OCI-M1 (cell line): ENCODE results near the gene FSCN2.
"Not testable (repeated sequence)": the region's sequence is repeated elsewhere in the genome, so short reads cannot be mapped to it uniquely, and the experiment has no call there.

Experiments
- DNase-seq: peaks from one replicate; lab custom pipeline; 2025; lab: John Stamatoyannopoulos, UW

Gene FSCN2

DNA sequence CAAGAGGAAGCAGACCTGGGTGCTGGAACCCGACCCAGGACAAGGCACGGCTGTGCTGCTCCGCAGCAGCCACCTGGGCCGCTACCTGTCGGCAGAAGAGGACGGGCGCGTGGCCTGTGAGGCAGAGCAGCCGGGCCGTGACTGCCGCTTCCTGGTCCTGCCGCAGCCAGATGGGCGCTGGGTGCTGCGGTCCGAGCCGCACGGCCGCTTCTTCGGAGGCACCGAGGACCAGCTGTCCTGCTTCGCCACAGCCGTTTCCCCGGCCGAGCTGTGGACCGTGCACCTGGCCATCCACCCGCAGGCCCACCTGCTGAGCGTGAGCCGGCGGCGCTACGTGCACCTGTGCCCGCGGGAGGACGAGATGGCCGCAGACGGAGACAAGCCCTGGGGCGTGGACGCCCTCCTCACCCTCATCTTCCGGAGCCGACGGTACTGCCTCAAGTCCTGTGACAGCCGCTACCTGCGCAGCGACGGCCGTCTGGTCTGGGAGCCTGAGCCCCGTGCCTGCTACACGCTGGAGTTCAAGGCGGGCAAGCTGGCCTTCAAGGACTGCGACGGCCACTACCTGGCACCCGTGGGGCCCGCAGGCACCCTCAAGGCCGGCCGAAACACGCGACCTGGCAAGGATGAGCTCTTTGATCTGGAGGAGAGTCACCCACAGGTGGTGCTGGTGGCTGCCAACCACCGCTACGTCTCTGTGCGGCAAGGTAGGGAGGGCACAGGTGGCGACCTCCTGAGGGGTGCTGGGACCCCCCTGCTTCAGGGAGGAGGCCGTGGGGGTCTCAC lies 667 bp downstream of the FSCN2 start:
- DNase-seq = no peak

DNA sequence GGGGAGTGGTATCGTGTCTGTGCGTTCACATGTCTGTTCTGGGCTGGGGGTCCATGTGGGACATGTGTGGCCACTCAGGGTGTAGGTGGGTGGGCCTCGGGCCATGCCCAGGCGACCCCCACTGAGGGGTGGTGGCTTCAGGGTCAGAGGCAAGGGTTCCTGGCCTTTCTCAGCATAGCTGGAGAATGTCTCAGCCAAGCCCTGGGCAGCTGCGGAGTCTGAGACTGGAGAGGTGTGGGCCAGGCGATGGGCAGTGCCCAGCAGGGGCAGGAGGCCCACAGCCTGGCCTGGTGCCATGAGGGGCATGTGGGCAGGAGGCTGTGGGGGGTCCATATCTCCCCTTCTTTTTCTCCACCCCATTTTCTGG lies 1.2 kb downstream of the FSCN2 start:
- no peak for DNase-seq

DNA sequence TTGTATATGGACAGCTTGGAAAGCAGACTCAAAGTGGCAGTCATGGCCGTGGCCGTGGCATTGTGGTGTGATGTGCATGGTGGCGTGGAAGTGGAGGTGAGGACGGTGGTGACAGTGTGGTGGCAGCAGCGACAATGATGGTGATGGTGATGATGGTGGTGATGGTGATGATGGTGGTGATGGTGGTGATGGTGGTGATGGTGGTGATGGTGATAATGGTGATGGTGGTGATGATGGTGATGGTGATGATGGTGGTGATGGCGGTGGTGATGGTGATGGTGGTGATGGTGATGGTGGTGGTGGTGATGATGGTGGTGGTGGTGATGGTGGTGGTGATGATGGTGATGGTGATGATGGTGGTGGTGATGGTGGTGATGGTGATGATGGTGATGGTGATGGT lies 2.8 kb downstream of the FSCN2 start:
- DNase-seq = not testable (repeated sequence)

DNA sequence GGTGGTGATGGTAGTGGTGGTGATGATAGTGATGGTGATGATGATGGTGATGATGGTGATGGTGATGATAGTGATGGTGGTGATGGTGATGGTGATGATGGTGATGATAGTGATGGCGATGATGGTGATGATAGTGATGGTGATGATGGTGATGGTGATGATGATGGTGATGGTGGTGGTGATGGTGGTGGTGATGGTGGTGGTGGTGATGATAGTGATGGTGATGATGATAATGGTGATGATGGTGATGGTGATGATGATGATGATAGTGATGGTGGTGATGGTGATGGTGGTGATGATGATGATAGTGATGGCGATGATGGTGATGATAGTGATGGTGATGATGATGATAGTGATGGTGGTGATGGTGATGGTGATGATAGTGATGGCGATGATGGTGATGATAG lies 3.8 kb downstream of the FSCN2 start:
- not testable (repeated sequence) for DNase-seq

DNA sequence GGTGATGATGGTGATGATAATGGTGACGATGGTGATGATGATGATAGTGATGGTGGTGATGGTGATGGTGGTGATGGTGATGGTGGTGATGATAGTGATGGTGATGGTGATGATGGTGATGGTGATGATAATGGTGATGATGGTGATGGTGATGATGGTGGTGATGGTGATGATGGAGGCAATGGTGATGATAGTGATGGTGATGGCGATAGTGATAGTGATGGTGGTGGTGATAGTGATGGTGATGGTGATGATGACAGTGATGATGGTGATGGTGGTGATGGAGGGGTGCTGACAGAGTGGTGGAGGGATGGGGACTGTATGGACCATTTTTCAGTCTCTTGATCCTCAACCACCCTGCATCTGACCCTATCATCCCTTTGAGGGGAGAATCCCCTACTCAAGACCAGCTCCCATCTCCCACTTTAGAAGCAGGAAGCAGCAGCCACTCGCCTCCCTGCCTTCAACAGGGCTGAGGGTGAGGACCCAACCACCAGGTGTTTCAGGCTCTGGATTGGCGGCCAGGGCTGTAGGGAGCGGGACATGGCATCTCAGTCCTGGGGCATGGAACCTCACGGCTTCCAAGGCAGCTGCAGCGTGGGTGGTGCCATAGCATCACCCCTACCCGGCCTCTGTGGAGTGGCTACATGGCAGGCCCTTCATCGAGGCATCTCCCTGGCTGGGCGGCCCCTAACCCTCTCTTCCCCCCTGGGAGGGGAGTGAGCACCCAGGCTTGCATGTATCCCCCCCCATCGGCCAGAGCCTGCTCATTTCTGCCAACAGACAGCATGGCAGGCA lies 4.5 kb downstream of the FSCN2 start:
- DNase-seq = no peak

DNA sequence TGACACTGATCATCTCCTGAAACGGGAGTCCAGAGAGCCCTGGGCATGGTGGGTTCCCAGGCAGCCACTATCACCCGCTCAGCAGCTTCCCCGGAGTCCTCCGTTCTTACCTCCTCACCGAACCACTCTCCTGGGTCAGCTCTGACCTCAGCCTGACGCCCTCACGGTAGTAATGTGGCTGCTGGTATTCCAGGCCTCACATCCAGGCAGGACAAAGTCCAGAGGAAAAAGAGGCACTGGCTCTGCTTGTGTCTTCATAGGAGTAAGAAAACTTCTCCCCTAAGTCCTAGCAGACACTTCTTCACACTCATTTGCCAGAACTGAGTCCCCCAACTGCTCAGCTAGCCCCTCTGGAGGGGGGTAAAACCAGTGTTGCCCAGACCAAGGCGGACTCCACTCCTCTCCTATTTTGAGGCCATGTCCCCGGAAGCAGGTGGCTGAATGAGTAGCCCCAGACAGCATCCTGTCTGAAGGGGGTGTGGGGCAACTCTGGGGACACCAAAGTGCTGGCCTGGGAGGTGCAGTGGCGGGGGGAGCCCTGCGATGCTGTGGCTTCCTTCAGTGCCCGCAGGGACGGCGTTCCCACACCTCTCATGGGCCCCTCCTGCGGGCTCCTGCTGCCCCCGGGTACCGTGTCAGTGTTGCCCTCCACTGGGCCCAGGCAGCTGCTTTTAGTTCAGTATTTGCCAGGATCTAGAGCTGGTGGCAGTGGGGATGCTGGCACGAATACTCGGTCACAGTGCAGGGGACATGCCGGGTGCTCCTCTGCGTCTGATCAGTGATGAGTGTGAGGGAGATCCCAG lies 5.4 kb downstream of the FSCN2 start:
- DNase-seq = no peak

DNA sequence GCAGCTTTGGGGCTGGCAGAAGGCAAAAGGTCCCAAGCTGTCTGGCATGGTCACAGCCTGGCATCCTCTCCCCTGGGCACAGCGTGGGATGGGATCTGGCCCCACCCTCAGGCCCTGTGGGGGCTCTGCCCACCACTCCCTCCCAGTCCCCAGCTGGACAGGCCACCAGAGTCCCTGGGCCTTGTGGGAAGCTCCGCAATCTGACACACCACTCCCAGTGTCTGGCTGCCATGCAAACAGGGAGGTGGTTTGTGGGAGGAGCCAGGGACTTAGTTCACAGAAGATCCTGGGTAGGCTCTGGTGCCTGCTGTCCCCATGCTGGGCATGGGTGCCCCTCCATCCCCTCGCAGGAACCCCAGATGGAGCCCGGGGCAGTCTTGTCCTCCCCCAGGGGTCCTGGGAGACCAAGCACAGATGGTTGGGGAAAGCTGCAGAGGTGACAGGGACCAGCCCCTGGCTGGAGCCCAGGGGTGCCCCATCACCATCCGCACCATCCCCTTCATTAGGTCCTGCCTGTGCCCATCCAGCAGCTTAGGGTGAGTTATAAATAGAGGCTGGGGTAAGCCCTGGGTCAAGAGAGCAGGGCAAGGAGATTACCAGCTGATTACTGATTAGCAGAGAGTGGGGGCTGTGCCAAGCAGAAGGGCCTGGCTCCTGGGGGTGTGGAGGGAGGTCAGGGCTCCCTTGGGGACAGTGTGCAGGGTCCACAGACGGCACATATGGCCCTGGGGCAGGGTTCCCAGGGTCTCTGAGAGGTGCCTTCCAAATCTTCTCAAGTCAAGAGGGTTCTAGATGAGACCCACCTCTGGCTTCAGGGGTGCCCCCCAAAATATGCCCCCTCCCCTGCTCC lies 6.2 kb downstream of the FSCN2 start:
- no peak for DNase-seq

DNA sequence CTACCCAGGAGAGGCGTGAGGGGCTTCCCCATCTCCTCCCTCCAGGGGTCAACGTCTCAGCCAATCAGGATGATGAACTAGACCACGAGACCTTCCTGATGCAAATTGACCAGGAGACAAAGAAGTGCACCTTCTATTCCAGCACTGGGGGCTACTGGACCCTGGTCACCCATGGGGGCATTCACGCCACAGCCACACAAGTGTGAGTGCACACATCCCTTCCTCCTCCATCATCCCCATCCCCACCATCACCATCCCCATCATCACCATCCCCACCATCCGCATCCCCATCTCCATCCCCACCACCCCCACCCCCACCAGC lies 6.8 kb downstream of the FSCN2 start:
- DNase-seq = no peak

DNA sequence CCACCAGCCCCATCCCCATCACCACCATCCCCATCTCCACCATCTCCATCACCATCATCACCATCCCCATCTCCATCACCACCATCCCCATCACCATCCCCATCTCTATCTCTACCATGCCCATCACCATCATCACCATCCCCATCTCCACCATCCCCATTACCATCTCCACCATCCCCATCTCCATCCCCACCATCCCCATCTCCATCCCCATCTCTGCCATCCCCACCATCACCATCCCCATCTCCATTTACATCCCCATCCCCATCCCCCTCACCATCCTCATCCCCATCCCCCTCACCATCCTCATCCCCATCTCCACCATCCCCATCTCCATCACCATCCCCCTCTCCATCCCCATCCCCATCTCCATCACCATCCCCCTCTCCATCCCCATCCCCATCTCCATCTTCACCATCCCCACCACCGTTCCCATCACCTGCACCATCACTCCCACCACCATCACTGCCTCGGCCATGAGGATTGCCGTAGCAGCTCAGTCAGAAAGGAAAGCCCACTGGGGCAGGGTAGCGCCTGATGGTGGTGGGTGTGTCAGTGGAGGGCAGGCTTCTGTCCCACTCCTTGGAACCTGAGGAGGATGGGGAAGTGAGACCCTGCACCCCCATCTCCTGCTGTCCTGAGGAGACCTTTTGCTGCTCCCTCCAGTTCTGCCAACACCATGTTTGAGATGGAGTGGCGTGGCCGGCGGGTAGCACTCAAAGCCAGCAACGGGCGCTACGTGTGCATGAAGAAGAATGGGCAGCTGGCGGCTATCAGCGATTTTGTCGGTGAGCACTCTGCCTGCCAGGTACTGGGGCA lies 7.5 kb downstream of the FSCN2 start:
- DNase-seq = no peak

DNA sequence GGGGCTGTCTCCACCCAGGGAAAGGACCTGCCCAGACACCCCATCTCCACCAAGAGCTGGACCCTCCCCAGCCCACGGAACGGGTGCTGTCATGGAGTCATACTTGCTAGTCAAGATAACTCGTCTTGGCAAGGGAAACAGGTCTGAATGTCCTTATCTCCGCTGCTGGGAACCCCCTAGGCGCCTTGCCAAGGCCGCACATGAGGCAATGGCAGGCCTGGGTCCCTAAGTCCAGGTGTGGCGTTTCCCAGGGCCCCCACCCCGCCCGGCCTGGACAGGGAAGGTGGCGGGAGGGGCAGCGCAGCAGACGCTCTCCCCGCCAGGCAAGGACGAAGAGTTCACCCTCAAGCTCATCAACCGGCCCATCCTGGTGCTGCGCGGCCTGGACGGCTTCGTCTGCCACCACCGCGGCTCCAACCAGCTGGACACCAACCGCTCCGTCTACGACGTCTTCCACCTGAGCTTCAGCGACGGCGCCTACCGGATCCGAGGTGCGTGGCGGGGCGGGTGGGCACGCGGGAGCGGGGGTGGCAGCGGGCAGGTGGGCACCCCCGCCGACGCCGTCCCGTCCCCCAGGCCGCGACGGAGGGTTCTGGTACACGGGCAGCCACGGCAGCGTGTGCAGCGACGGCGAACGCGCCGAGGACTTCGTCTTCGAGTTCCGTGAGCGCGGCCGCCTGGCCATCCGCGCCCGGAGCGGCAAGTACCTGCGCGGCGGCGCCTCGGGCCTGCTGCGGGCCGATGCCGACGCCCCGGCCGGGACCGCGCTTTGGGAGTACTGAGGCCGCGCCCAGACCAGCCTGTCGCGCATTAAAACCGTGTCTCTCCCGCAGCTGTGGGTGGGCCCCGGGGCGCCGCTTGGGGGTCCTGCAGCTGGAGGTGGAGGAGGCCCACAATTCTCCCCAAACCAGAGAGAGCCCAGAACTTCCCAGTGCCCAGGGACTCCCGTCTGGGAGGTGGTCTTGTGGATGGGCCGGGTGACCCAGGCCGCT lies 8.4 kb downstream of the FSCN2 start:
- no peak for DNase-seq

DNA sequence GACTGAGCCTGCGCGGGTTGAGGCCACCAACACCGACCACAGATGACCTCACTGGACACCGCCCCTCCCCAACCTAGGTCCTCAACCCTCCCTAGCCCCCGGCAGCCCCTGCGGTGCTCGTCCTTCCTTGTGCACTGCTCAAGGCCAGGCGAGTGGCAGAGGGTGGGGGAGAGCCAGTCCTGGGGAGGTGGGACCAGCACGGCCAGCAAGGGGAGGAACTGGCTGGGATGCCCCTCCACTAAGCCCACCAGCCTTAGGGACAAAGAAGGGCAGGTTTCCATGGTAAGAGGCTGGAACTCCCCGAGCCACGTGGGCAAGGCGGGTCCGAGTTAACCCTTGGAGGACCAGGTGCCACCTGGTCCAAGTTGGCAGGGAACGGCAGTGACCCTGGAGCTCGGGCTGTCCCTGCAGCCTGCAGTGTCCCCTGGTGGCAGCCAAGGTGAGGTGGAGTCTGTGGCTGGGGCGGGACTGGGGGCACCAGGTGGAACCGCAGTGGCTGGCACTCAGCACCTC lies 9.2 kb downstream of the FSCN2 start:
- no peak for DNase-seq

DNA sequence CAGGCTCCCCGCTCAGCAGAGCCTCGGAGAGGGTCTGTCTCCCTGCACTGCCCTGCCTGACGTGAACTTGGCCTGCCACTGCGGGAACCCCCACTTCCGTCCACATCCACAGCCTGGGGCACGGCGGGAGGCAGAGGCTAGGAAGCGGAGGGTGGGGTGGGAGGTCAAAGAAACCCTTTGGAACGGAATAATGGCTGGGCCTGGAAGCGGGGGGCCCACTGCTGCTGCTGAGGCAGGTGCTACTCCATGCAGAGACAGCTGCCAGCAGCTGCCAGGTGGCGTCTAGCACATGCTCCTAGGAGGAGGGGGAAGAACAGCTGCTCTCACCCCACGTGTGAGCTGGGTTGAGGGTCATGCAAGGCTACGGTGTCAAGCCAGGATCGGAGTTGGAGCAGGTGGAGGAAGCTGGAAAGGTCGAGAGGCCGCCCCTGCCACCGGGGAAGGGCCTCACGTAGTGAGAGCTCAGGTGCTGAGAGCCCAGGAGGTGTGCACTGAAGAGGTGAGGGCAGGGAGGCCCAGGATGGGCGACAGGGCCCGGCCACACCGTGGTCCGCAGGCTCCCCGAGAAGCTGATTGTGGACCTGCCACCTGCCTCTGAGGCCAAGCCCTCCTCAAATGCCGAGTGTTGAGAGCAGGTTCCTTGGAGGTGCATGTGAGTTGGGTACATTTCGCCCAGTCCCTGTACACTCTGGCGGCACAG lies 9.8 kb downstream of the FSCN2 start:
- no peak for DNase-seq

DNA sequence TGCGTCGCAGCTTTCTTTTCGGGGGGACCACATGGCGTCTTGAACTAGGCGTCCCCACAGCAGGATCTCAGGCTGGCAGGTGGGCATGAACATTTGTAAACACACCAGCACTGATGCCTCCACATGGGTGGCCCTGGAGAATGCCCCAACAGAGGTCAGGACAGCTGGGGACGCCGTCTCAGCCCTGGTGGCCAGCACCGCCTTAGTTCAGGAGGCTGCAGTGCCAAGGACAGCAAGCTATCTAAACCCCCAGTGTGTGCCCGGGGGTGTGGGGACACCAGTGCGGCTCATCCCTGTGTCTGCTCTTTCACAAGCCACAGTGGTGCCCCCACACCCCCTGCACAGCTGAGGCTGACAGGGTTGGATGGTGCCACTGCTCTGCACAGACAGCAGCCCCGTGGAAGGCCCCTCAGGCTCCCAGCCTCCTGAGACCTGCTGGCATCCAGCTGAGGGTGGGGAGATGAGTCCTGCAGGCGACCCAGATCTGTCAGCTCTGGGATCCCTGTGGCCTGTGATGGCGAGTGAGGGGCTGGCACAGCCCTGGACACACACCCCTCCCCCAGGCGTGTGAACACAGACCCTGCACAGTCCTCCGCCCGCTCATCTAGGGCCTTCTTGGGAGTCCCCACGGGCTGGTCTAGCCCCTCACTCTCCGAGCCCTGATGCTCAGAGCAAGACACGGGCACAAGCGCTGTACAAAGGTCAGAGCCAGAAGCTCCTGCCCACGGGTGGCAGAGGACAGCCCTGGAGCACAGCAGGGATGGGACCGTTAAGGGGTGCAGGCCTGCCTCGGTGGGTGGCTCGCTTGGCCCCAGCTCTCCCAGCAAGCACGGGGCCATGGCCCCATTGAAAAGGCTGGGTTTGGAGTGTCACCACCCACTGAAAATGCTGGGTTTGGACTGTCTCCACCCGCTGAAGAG lies 10.7 kb downstream of the FSCN2 start:
- DNase-seq = no peak

DNA sequence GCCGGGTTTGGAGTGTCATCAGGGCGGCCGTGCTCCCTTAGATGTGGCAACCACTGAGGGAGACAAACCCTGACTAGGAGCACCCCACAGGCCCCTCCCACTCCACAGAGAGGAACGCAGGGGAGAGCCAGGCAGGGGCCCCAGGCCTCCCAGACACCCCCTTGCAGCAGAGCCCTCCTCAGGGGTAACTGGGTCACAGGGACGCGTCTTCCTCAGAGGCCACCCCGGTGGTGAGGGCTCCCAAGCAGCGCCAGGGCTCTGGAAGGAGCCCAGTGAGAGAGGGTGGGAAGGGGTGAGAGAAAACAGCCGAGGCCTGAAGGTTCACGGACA lies 11.4 kb downstream of the FSCN2 start:
- no peak for DNase-seq

DNA sequence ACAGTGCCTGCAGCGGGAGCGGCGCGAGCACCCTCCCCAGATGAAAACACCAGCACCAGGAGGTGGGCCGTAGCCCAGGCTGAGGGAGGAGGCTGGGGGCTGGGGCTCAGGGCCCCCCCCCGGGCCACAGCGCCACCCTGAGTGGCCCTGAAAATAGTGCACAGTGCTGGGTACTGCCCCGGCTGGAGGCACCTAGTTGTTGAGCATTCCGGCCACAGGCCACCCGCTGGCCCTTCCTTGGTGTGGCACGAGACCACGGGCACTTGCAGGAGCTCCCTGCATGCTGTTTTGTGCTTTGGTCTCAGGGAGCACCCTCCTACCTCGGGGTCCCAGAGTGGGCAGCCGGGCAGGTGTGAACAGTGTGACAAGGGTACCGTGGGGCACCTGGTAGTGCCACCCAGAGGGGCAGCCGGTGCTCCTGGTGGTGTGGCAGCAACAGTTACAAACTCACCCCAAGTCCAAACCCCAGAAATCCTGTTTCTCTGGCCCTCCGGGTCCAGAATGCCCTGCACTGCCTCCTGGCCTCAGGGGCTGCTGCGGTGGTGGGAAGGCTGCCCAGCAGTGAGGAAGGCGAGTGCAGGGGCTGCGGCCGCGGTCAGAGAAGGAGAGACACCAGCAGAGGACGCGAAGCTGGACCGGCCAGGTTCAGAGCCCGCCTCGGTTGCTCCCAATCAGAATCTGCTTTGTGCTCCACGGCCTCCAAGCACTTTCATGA lies 11.9 kb downstream of the FSCN2 start:
- DNase-seq = no peak

DNA sequence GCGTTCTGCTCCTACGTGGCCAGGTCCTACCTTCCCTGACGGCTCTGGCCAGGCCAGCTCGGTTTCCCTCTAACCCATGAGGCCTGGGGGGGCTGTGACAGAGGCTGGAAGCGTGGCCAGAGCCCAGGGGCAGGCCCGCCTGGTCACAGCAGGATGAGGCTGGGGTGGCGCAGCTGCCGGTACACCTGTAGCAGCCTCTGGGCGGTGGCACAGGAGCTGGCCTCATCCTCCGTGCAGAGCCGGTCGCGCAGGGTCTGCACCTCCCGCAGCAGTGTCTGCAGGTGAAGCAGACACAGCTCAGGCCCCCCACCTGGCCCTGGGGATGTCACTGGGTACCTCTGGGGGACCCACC lies 12.5 kb downstream of the FSCN2 start:
- no peak for DNase-seq

DNA sequence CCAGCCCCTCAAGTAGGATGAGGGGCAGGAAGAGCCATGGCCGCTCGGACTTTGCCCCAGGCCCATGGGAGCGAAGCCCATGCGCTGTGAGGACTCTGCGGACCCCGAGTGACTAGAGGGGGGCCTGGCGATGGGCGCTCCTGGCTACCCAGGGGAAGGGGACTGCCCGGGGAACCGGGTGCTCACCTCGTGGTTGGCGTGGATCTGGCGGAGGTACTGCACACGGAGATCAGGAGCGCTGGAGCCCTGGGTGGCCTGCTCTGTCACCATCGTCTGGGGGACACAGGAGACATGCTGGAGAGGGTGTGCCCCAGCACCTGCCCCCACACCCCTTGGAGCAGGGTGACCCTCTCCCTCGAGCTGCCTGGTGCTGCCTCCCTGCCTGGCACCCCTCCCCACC lies 12.9 kb downstream of the FSCN2 start:
- no peak for DNase-seq
